K562 (cell line): ENCODE measurements around the gene MIDN. TPM values are rescaled to one million over a fixed set of nuclear protein-coding genes. Genes with fewer than 3 reads are reported as not detected.
A peak's percentile ranks its signal among the peaks of the same experiment; 100 is the strongest.

ENCODE experiments used
- ARID4B ChIP-seq: sonication (generic); formaldehyde crosslinking; IDR thresholded peaks from 2 replicates; pipeline ENCODE4 v1.8.0; 2022; ENCODE audit warnings: mild to moderate bottlenecking, missing genetic modification reagents
- BRD4 ChIP-seq: fragments of 200-600 bp; sonication (generic); IDR thresholded peaks from 2 replicates; pipeline ENCODE4 v1.6.1; 2017; ENCODE audit warnings: inconsistent platforms
- CTBP1 ChIP-seq: fragments of 450-650 bp; IDR thresholded peaks from 2 replicates; pipeline ENCODE4 v1.6.1; 2016; ENCODE audit warnings: borderline replicate concordance
- IRF9 ChIP-seq: fragments of 450-650 bp; IDR thresholded peaks from 2 replicates; pipeline ENCODE4 v1.6.1; 2016; ENCODE audit warnings: missing biosample characterization, missing genetic modification characterization
- MCM2 ChIP-seq: fragments of 450-650 bp; IDR thresholded peaks from 2 replicates; pipeline ENCODE4 v1.6.1; 2017; ENCODE audit warnings: low read depth, mild to moderate bottlenecking
- MIER1 ChIP-seq: fragments of 450-650 bp; IDR thresholded peaks from 2 replicates; pipeline ENCODE4 v1.6.1; 2016; ENCODE audit warnings: antibody characterized with exemption, mild to moderate bottlenecking, low read depth
- SIN3B ChIP-seq: fragments of 450-650 bp; IDR thresholded peaks from 2 replicates; pipeline ENCODE4 v1.6.1; 2017; ENCODE audit warnings: low read depth, mild to moderate bottlenecking, moderate library complexity
- SMAD4 ChIP-seq: fragments of 250-450 bp; sonication (Bioruptor Pico); conservative IDR thresholded peaks from 2 replicates; pipeline ENCODE4 v1.8.0; 2021; ENCODE audit warnings: inconsistent platforms, mild to moderate bottlenecking, moderate library complexity
- SNRNP70 ChIP-seq: fragments of 200-400 bp; formaldehyde crosslinking; optimal IDR thresholded peaks from 2 replicates; pipeline ENCODE3; 2017; ENCODE audit warnings: low read depth, low read length
- THAP12 ChIP-seq: fragments of 250-450 bp; sonication (Bioruptor Pico); IDR thresholded peaks from 2 replicates; pipeline ENCODE4 v1.9.0; 2021; ENCODE audit warnings: mild to moderate bottlenecking, inconsistent platforms
- ZBTB33 ChIP-seq: sonication (generic); formaldehyde crosslinking; IDR thresholded peaks from 2 replicates; pipeline ENCODE4 v1.8.1; 2023; ENCODE audit warnings: mild to moderate bottlenecking, missing genetic modification reagents
- ZNF639 ChIP-seq, 2 experiments: fragments of 200-800 bp in 1 of 2; sonication (Bioruptor generic) in 1 of 2; sonication (generic) in 1 of 2; formaldehyde crosslinking in 1 of 2; IDR thresholded peaks in 1 of 2; conservative IDR thresholded peaks in 1 of 2; 2 replicates each; pipeline versions ENCODE4 v1.5.0 to v1.6.1; 2016 to 2020; ENCODE audit warnings: missing compliant biosample characterization in 1 of 2, missing genetic modification characterization in 1 of 2, missing genetic modification reagents in 1 of 2
- polyA plus RNA-seq, 8 experiments: library from polyadenylated mRNA; depleted of rRNA in 4 of 8; stranded (reverse) in 5 of 8; unstranded in 3 of 8; fragments of >200 nt; fragmentation: Nextera tagmentation in 2 of 8; fragmentation: Illumina TruSeq in 1 of 8; extraction: Ambion mirVana in 2 of 8; extraction: Trizol in 1 of 8; gene quantifications; 2 replicates each; pipeline versions ENCODE4 v1.2.1 to v1.2.3, GENCODE V29; 2011 to 2014; ENCODE audit warnings: inconsistent platforms in 1 of 8, missing spikeins in 1 of 8
- total RNA-seq, 7 experiments: library from RNA; depleted of rRNA in 6 of 7; stranded (reverse); fragments of >200 nt in 6 of 7; fragmentation: Illumina TruSeq in 2 of 7; extraction: Trizol in 2 of 7; gene quantifications; 2 replicates each; pipeline versions ENCODE4 v1.2.1 to v1.2.3, GENCODE V29; 2011 to 2021; ENCODE audit warnings: low replicate concordance in 1 of 7
- TF ChIP-seq, protein P1 (sequence below): fragments of 250-450 bp; sonication (Bioruptor Pico); IDR thresholded peaks from 2 replicates; pipeline ENCODE4 v1.4.0; 2020; ENCODE audit warnings: borderline replicate concordance

The MIDN gene
- total and polyA plus RNA-seq, 9 of the 15 experiments (the other 6 are each of a cell fraction or from before 2014, with no cell fraction given) = 0.17 to 120 (median 10.1) TPM

DNA sequence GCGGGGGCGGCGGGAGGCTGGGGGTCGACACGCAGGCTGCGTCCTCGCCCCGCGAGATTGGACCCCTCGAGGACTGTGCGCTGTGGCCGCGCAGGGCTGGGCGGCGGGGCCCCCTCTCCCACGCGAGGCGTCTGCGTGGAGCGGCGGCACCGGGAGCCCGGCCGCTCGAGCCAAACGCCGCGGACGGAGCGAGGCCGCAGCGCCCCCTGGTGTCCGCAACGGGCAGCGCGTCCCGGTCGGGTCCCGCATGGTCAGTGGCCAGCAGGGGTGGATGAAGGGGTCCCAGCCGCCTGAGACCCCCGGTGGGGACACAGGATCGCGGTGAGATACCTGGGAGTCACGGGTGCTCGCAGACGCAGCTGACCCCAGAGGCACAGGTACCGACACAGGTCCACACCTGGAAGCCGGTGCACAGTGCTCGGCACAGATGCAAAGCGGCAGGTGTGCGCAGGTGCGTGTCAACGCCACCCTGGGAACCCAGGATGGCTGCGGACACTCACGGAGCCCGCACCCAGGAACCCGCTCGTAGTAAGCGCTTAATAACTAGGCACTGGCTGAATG lies 18.6 kb downstream of the MIDN start (continued):
- TF ChIP-seq ZBTB33 (CRISPR knock-in tag) = peak; percentile 59; the same call in 1 of the 2 replicates
- peak; percentile 95 for TF ChIP-seq CTBP1
- TF ChIP-seq, protein P1, sequence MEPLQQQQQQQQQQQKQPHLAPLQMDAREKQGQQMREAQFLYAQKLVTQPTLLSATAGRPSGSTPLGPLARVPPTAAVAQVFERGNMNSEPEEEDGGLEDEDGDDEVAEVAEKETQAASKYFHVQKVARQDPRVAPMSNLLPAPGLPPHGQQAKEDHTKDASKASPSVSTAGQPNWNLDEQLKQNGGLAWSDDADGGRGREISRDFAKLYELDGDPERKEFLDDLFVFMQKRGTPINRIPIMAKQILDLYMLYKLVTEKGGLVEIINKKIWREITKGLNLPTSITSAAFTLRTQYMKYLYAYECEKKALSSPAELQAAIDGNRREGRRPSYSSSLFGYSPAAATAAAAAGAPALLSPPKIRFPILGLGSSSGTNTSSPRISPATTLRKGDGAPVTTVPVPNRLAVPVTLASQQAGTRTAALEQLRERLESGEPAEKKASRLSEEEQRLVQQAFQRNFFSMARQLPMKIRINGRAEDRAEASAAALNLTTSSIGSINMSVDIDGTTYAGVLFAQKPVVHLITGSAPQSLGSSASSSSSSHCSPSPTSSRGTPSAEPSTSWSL = no peak
- TF ChIP-seq SNRNP70 = no peak
- no peak for TF ChIP-seq IRF9 (tag)
- no peak for TF ChIP-seq MIER1
- TF ChIP-seq MCM2 = no peak
- 0 out of 4 replicates have a peak, but pooled peaks of 1 of the 2 experiments have one; percentile 54 for TF ChIP-seq ZNF639 (CRISPR knock-in tag; conservative IDR thresholded peaks at IDR 0.05 in 1 of 2, IDR thresholded peaks at IDR 0.05 in 1 of 2)
- TF ChIP-seq ARID4B (CRISPR knock-in tag) = peak; percentile 85
- TF ChIP-seq SMAD4 (CRISPR knock-in tag) = peak; percentile 90
- TF ChIP-seq SIN3B = peak; percentile 71; the same call in 1 of the 2 replicates
- TF ChIP-seq THAP12 (CRISPR knock-in tag) = peak; percentile 64
- TF ChIP-seq BRD4 = 0 out of 2 replicates have a peak, but pooled peaks have one; percentile 56
